ENCODE results near the gene FAM131A. TPM values are rescaled to one million over a fixed set of nuclear protein-coding genes. Genes with fewer than 3 reads are reported as not detected.

FAM131A gene
- total and polyA plus RNA-seq, 9 of the 15 experiments (the other 6 are each of a cell fraction or from before 2014, with no cell fraction given), result 0.48 to 11.1 (median 4.3) TPM

DNA sequence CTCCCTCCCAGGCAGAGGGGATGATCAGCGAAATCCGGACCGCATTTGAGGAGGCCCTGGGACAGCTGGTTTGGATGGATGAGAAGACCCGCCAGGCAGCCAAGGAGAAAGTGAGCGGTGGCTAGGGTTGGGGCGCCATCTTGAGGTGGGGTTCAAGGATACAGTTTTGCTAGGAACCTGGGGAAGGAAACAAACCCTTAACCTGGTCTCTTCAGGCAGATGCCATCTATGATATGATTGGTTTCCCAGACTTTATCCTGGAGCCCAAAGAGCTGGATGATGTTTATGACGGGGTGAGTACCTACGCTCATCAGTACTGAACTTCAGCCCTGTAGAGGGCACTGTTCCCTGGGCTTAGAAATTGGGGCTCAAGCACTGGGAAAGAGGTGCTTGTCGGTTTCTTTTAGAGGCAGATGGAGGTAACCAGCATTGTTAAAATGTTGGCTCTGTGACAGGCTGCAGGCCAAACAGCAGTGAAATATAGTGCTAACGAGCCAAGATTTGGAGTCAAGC, 47.9 kb upstream of the FAM131A start (continued):
- no peak for TF ChIP-seq CHD7 (IDR thresholded peaks at IDR 0.05; ENCODE audit: low read depth, low read length)
- TF ChIP-seq LARP7 (IDR thresholded peaks at IDR 0.05), result no peak
- TF ChIP-seq SMC3 (conservative IDR thresholded peaks at IDR 0.05; ENCODE audit: insufficient read depth, low read depth, low read length), result peak; percentile 72
- TF ChIP-seq TAL1 (IDR thresholded peaks at IDR 0.05), result no peak
- TF ChIP-seq, protein P1, sequence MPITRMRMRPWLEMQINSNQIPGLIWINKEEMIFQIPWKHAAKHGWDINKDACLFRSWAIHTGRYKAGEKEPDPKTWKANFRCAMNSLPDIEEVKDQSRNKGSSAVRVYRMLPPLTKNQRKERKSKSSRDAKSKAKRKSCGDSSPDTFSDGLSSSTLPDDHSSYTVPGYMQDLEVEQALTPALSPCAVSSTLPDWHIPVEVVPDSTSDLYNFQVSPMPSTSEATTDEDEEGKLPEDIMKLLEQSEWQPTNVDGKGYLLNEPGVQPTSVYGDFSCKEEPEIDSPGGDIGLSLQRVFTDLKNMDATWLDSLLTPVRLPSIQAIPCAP (CRISPR knock-in tag; IDR thresholded peaks at IDR 0.05; ENCODE audit: borderline replicate concordance), result no peak
- no peak for TF ChIP-seq TCF7 (IDR thresholded peaks at IDR 0.05; ENCODE audit: borderline replicate concordance)
- TF ChIP-seq, protein P2, sequence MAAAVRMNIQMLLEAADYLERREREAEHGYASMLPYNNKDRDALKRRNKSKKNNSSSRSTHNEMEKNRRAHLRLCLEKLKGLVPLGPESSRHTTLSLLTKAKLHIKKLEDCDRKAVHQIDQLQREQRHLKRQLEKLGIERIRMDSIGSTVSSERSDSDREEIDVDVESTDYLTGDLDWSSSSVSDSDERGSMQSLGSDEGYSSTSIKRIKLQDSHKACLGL (CRISPR knock-in tag; IDR thresholded peaks at IDR 0.05; ENCODE audit: borderline replicate concordance, poor library complexity, severe bottlenecking), result no peak
- no peak for TF ChIP-seq GABPB2 (CRISPR knock-in tag; conservative IDR thresholded peaks at IDR 0.05)
- no peak for TF ChIP-seq ZBTB1 (CRISPR knock-in tag; IDR thresholded peaks at IDR 0.05; ENCODE audit: borderline replicate concordance, low read depth)
- TF ChIP-seq ZNF431 (CRISPR knock-in tag; IDR thresholded peaks at IDR 0.05), result no peak
- TF ChIP-seq ZC3H11A (IDR thresholded peaks at IDR 0.05; ENCODE audit: low read depth, low read length), result no peak
- no peak for TF ChIP-seq BCOR (IDR thresholded peaks at IDR 0.05)
- no peak; the same call in 1 of the 2 replicates for TF ChIP-seq SOX6 (IDR thresholded peaks at IDR 0.05)
- no peak for TF ChIP-seq CBFB (CRISPR knock-in tag; IDR thresholded peaks at IDR 0.05)
- TF ChIP-seq NR1H2 (CRISPR knock-in tag; IDR thresholded peaks at IDR 0.05), result no peak
- TF ChIP-seq POLR2AphosphoS5 (IDR thresholded peaks at IDR 0.05; ENCODE audit: control insufficient read depth, insufficient read depth, low read depth, low read length), result no peak
- TF ChIP-seq KAT2B (IDR thresholded peaks at IDR 0.05; ENCODE audit: low read depth, low read length), result no peak
